OCI-LY7 (cell line): Measurements from ENCODE around the gene CASQ2. TPM values are rescaled to one million over a fixed set of nuclear protein-coding genes. Genes with fewer than 3 reads are reported as not detected.

ENCODE experiments used
- BruUV-seq: library from RNA; stranded (reverse); fragments of 400-500 nt; replicated peaks from 2 replicates; lab custom pipeline; 2021; lab: Mats Ljungman, UMichigan
- CTCF ChIA-PET: fragments of 300-600 bp; sonication (Branson Sonifier 250); formaldehyde crosslinking; loops from one replicate; lab custom pipeline; 2022; ENCODE audit warnings: antibody characterized with exemption; ENCODE audit not compliant: unreplicated experiment; lab: Charles Lee
- POLR2A ChIA-PET: fragments of 300-600 bp; sonication (Branson Sonifier 250); formaldehyde crosslinking; loops from one replicate; lab custom pipeline; 2022; ENCODE audit warnings: antibody characterized with exemption; lab: Charles Lee
- DNase-seq: peaks from one replicate; pipeline ENCODE4 v3.0.0-alpha.2; 2015; ENCODE audit warnings: low spot score
- H2AFZ ChIP-seq: fragments of 200-600 bp; sonication (generic), shearing (Covaris generic); 2 replicates; pipeline ENCODE4 v1.6.1; 2014; ENCODE audit warnings: mild to moderate bottlenecking, antibody characterized with exemption, low read length, moderate library complexity
- H3K27ac ChIP-seq: fragments of 200-600 bp; sonication (generic); 2 replicates; pipeline ENCODE4 v1.5.1; 2014; ENCODE audit warnings: mixed run types, low read depth, mild to moderate bottlenecking, moderate library complexity, low read length, inconsistent platforms; ENCODE audit not compliant: poor library complexity, severe bottlenecking
- H3K36me3 ChIP-seq: fragments of 200-600 bp; sonication (generic); 2 replicates; pipeline ENCODE4 v1.6.1; 2014; ENCODE audit warnings: mild to moderate bottlenecking, antibody characterized with exemption, low read length, moderate library complexity, mixed read lengths; ENCODE audit not compliant: insufficient read depth
- H3K4me1 ChIP-seq: fragments of 200-600 bp; sonication (generic); 2 replicates; pipeline ENCODE4 v1.5.1; 2014; ENCODE audit warnings: mild to moderate bottlenecking, low read length; ENCODE audit not compliant: insufficient read depth, poor library complexity, severe bottlenecking
- H3K4me2 ChIP-seq: fragments of 200-600 bp; sonication (generic); 2 replicates; pipeline ENCODE4 v1.6.1; 2014; ENCODE audit warnings: mild to moderate bottlenecking, low read length
- H3K4me3 ChIP-seq: fragments of 200-600 bp; sonication (generic); 2 replicates; pipeline ENCODE4 v1.5.1; 2014; ENCODE audit warnings: mild to moderate bottlenecking, low read depth, low read length; ENCODE audit not compliant: poor library complexity, severe bottlenecking
- H3K79me2 ChIP-seq: fragments of 200-600 bp; sonication (generic); 2 replicates; pipeline ENCODE4 v1.6.1; 2016; ENCODE audit warnings: low read depth, mild to moderate bottlenecking, low read length, moderate library complexity, mixed read lengths; ENCODE audit not compliant: insufficient read depth
- H3K9me2 ChIP-seq: fragments of 200-600 bp; sonication (generic); 2 replicates; pipeline ENCODE4 v1.6.1; 2016; ENCODE audit warnings: mild to moderate bottlenecking, low read length, mixed read lengths; ENCODE audit not compliant: insufficient read depth
- H3K9me3 ChIP-seq: fragments of 200-600 bp; sonication (generic); 2 replicates; pipeline ENCODE4 v1.6.1; 2014; ENCODE audit warnings: mild to moderate bottlenecking, mixed run types, low read length, mixed read lengths
- H4K20me1 ChIP-seq: fragments of 200-600 bp; sonication (generic); 2 replicates; pipeline ENCODE4 v1.6.1; 2014; ENCODE audit warnings: mild to moderate bottlenecking, antibody characterized with exemption, low read length, moderate library complexity, mixed read lengths; ENCODE audit not compliant: insufficient read depth
- EZH2phosphoT487 ChIP-seq: fragments of 200-600 bp; sonication (generic); IDR thresholded peaks from 2 replicates; pipeline ENCODE4 v1.6.1; 2018; ENCODE audit warnings: low read depth, borderline replicate concordance, mild to moderate bottlenecking, mixed run types, antibody characterized with exemption, low read length, moderate library complexity, mixed read lengths
- intact Hi-C: fragments of 100-400 bp; cut with micrococcal nuclease; formaldehyde crosslinking; loops from one replicate; pipeline ENCODE4 v1.10.0; 2022; ENCODE audit not compliant: unreplicated experiment
- total RNA-seq, 2 experiments: library from RNA; depleted of rRNA in 1 of 2; stranded (reverse); fragments of >200 nt in 1 of 2; shearing (Covaris generic) in 1 of 2; gene quantifications; 2 replicates each; pipeline ENCODE4 v1.2.3, GENCODE V29; 2014 to 2022
- TF ChIP-seq, protein P1 (sequence below): fragments of 200-600 bp; sonication (generic); conservative IDR thresholded peaks from 2 replicates; pipeline ENCODE4 v1.5.1; 2014; ENCODE audit warnings: mild to moderate bottlenecking, antibody characterized with exemption, low read length, moderate library complexity, mixed read lengths

The CASQ2 gene
- total RNA-seq, 2 experiments from 2014 or later = not detected

- H3K4me1 ChIP-seq = no peaks in the 10 kb centered on the region
- no peak overlapping the region for H2AFZ ChIP-seq
- POLR2A ChIA-PET = no interaction called here
- CTCF ChIA-PET = no interaction called here
- TF ChIP-seq, protein P1, sequence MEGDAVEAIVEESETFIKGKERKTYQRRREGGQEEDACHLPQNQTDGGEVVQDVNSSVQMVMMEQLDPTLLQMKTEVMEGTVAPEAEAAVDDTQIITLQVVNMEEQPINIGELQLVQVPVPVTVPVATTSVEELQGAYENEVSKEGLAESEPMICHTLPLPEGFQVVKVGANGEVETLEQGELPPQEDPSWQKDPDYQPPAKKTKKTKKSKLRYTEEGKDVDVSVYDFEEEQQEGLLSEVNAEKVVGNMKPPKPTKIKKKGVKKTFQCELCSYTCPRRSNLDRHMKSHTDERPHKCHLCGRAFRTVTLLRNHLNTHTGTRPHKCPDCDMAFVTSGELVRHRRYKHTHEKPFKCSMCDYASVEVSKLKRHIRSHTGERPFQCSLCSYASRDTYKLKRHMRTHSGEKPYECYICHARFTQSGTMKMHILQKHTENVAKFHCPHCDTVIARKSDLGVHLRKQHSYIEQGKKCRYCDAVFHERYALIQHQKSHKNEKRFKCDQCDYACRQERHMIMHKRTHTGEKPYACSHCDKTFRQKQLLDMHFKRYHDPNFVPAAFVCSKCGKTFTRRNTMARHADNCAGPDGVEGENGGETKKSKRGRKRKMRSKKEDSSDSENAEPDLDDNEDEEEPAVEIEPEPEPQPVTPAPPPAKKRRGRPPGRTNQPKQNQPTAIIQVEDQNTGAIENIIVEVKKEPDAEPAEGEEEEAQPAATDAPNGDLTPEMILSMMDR = no peak
- TF ChIP-seq EZH2phosphoT487 = no peak
- H3K9me3 ChIP-seq = no peaks in the 10 kb centered on the region
- no peaks in the 10 kb centered on the region for H3K9me2 ChIP-seq
- no peak overlapping the region for H3K4me2 ChIP-seq
- no peak overlapping the region for H3K27ac ChIP-seq
- H3K36me3 ChIP-seq = no peaks in the 10 kb centered on the region
- no peak overlapping the region for H3K4me3 ChIP-seq
- BruUV-seq = no TSS peak
- no peak for DNase-seq
- no peaks in the 10 kb centered on the region for H4K20me1 ChIP-seq
- intact Hi-C loops = no loop called here
- no peaks in the 10 kb centered on the region for H3K79me2 ChIP-seq
Measured at GRCh38 chr1:115665319-115666096, 103.0 kb downstream of the CASQ2 start.

DNA sequence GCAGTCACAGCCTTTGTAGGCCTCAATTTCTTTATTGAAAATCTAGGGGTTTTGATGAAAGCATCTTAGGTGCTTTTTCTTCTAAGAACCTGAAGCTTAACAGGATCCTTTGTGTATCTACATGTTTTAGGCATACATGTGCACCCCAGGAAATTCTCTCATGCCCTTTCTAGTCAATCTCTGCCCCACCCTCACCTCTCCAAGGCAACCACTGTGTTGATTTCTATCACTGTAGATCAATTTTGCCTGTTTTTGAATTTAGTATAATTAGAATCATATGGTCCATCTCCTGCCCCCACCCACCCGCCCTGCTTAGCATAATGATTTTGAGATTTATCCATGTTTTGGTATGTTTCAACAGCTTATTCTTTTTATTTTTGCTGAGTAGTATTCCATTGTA lies 107.4 kb downstream of the CASQ2 start:
- Histone ChIP-seq H3K9me2 (no peaks in the 10 kb centered on the region), H3K79me2 (no peaks in the 10 kb centered on the region), H3K9me3 (no peaks in the 10 kb centered on the region), H3K4me2 (no peak overlapping the region), H3K4me1 (no peaks in the 10 kb centered on the region), H4K20me1 (no peaks in the 10 kb centered on the region), H2AFZ (no peak overlapping the region), H3K27ac (no peak overlapping the region), H3K36me3 (no peaks in the 10 kb centered on the region), H3K4me3 (no peak overlapping the region)
- DNase-seq = no peak
- intact Hi-C loops = no loop called here
- POLR2A ChIA-PET = no interaction called here
- CTCF ChIA-PET = no interaction called here
- no TSS peak for BruUV-seq
- TF ChIP-seq, protein P1 = no peak
- TF ChIP-seq EZH2phosphoT487 = no peak

DNA sequence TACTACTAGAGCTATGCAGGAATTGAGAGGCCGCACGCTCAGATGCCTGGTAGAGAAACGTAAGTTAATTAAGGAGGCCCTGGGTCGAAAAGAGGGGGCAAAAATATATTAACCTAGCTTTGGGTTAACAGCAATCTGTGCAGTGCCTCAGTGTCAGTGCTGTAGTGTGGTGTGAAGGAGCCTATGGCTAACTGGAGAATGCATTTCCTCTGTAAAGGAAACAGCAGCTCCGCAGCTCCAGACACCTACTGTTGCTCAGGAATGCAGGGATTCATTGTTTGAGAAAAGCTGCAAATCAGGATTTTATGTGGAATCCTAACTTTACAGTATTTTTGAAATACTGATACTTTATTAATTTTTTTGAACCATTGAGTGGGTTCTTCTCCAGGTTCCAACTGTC lies 108.4 kb downstream of the CASQ2 start:
- no peak overlapping the region for H2AFZ ChIP-seq
- H3K27ac ChIP-seq = no peak overlapping the region
- no peaks in the 10 kb centered on the region for H3K36me3 ChIP-seq
- H3K4me2 ChIP-seq = no peak overlapping the region
- no peaks in the 10 kb centered on the region for H4K20me1 ChIP-seq
- ChIA-PET CTCF (no interaction called here), POLR2A (no interaction called here)
- no peak for DNase-seq
- no peaks in the 10 kb centered on the region for H3K4me1 ChIP-seq
- no peaks in the 10 kb centered on the region for H3K9me2 ChIP-seq
- no peak overlapping the region for H3K4me3 ChIP-seq
- no TSS peak for BruUV-seq
- no peaks in the 10 kb centered on the region for H3K9me3 ChIP-seq
- intact Hi-C loops = no loop called here
- TF ChIP-seq, protein P1 = no peak
- TF ChIP-seq EZH2phosphoT487 = no peak
- H3K79me2 ChIP-seq = no peaks in the 10 kb centered on the region
